Body of pancreas (tissue), 4 donors: Measurements from ENCODE around the gene NDUFA11. TPM values are rescaled to one million over a fixed set of nuclear protein-coding genes. Genes with fewer than 3 reads are reported as not detected.
A peak's percentile ranks its signal among the peaks of the same experiment; 100 is the strongest.

Experiments
- ATAC-seq: fragments of 150-250 bp; one replicate; pipeline ENCODE4 v1.9.1; 2016
- DNase-seq, 4 donors: peaks; one replicate each; pipeline ENCODE4 v3.0.0-alpha.2; 2019
- H3K27ac ChIP-seq, 4 donors: fragments of 200-600 bp; sonication (generic); 1 replicate in 3 of 4; 2 replicates in 1 of 4; pipeline versions ENCODE4 v1.5.1 to v1.6.1; 2016 to 2019; ENCODE audit warnings: mild to moderate bottlenecking in 1 of 4, mixed read lengths in 1 of 4, moderate library complexity in 1 of 4
- H3K27me3 ChIP-seq, 2 donors: fragments of 200-600 bp; sonication (generic); one replicate each; pipeline ENCODE4 v1.6.0; 2016; ENCODE audit warnings: mild to moderate bottlenecking in 1 of 2
- H3K36me3 ChIP-seq, 2 donors: fragments of 200-600 bp; sonication (generic); replicated peaks in 1 of 2; 2 replicates each; pipeline ENCODE4 v1.5.1; 2016; ENCODE audit warnings: low read depth in 2 of 2; ENCODE audit not compliant: insufficient read depth in 1 of 2
- H3K4me1 ChIP-seq: fragments of 200-600 bp; sonication (generic); one replicate; pipeline ENCODE4 v1.6.0; 2016
- H3K4me3 ChIP-seq, 2 donors: fragments of 200-600 bp; sonication (generic); 1 replicate in 1 of 2; 2 replicates in 1 of 2; pipeline ENCODE4 v1.5.1; 2016 to 2019
- H3K9me3 ChIP-seq, 3 donors: fragments of 200-600 bp; sonication (generic); 1 replicate in 2 of 3; 2 replicates in 1 of 3; pipeline ENCODE4 v1.5.1; 2016
- CTCF ChIP-seq, 7 experiments: fragments of 450-650 bp in 4 of 7; fragments of 200-600 bp in 3 of 7; sonication (generic) in 3 of 7; IDR thresholded peaks; one replicate each; pipeline ENCODE4 v1.5.1; 2016 to 2019; ENCODE audit warnings: antibody characterized with exemption in 7 of 7
- POLR2A ChIP-seq, 3 donors: fragments of 450-650 bp; IDR thresholded peaks; one replicate each; pipeline ENCODE4 v1.6.1; 2016; ENCODE audit warnings: antibody characterized with exemption in 3 of 3, mild to moderate bottlenecking in 2 of 3
- WGBS, 2 donors: methylation state at CpG; one replicate each; pipeline ENCODE4 v1.1.5; 2017; 5-methylcytosine and 5-hydroxymethylcytosine counted together
- intact Hi-C: fragments of 100-400 bp; cut with DNase I; formaldehyde crosslinking; loops from one replicate; pipeline ENCODE4 v1.15.1; 2023
- total RNA-seq, 2 donors: library from RNA; depleted of rRNA; stranded (reverse); fragments of >200 nt; gene quantifications; one replicate each; pipeline ENCODE4 v1.1.0, GENCODE V29; 2016

Gene NDUFA11
- 10 to 100 TPM; 31.6 to 79.1 TPM for total RNA-seq

DNA sequence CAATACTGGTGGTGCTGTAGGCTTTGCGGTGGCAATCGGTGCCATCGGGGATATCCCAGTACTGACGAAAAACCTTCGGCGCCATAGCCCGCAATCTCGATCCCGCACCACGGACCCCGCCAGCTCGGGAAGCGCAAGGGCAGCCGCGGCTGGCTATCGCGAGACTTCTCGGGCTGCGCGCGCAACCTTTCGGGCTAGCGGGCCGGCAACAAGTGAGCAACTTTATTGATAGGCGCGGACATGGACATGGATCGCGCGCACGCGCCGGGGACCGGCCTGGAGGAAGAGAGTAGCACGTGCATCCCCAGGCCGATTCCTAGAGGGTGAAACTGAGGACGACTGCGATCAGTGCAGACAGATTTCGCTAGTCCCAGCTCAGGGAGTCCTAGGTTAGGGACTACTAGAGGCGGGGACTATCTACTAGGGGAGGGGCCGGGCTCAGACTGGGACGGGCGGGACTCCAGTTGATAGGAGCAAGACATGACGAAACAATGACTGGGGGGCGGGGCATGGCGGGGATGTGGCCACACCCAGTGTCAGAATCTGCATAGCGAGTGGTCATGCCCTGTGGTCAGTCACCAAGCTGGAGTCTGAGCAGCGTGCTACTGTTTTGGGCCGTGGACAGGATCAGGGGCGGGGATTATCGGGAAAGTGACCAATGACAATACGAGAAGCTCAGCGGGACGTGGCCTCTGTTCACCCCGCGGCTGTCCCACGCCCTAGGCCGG, at the start of gene NDUFA11:
Gene NDUFA11, minus strand, starts transcription at position 167 of the 728 bp plus-strand sequence. Its CDS starts 82 bp downstream, at position 85.
- no peaks in the 10 kb centered on the region for H3K9me3 ChIP-seq
- H3K4me3 ChIP-seq = peak within 1 kb of the TSS; percentile 39 to 56
- H3K4me1 ChIP-seq = peaks cover 30% of the 10 kb centered on the region
- ATAC-seq = peak; percentile 73
- intact Hi-C loops = no loop called here
- H3K36me3 ChIP-seq = no peaks in the 10 kb centered on the region
- no peaks in the 10 kb centered on the region for H3K27me3 ChIP-seq
- WGBS, 2 donors = 0% methylated on average over 13 to 57 of the region's 57 CpGs
- peak within 1 kb of the TSS; percentile 67 to 92 (median 85) for H3K27ac ChIP-seq
- peak; percentile 99 to 100 (median 99) for DNase-seq
- TF ChIP-seq POLR2A (IDR thresholded peaks at IDR 0.05) (peak in 2 of 3 donors; percentile 71 to 73), CTCF (IDR thresholded peaks at IDR 0.05) (peak in 2 of 7 experiments; percentile 4 to 11)

GRCh38 chr19:5953030-5953589, 49.5 kb upstream of the NDUFA11 start:
- whole genome bisulfite sequencing, 2 donors = 57 to 67% methylated on average over 5 of the region's 5 CpGs
- Histone ChIP-seq H3K4me1 (peaks cover 71% of the 10 kb centered on the region), H3K36me3 (no peaks in the 10 kb centered on the region), H3K9me3 (no peaks in the 10 kb centered on the region), H3K27me3 (no peaks in the 10 kb centered on the region), H3K4me3 (no peak overlapping the region), H3K27ac (peak overlapping the region in 3 of 4 donors; percentile 22 to 63 (median 45))
- intact Hi-C loops = no loop called here
- TF ChIP-seq POLR2A (IDR thresholded peaks at IDR 0.05) = no peak
- no peak for TF ChIP-seq CTCF (IDR thresholded peaks at IDR 0.05)
- no peak for ATAC-seq
- no peak for DNase-seq

DNA sequence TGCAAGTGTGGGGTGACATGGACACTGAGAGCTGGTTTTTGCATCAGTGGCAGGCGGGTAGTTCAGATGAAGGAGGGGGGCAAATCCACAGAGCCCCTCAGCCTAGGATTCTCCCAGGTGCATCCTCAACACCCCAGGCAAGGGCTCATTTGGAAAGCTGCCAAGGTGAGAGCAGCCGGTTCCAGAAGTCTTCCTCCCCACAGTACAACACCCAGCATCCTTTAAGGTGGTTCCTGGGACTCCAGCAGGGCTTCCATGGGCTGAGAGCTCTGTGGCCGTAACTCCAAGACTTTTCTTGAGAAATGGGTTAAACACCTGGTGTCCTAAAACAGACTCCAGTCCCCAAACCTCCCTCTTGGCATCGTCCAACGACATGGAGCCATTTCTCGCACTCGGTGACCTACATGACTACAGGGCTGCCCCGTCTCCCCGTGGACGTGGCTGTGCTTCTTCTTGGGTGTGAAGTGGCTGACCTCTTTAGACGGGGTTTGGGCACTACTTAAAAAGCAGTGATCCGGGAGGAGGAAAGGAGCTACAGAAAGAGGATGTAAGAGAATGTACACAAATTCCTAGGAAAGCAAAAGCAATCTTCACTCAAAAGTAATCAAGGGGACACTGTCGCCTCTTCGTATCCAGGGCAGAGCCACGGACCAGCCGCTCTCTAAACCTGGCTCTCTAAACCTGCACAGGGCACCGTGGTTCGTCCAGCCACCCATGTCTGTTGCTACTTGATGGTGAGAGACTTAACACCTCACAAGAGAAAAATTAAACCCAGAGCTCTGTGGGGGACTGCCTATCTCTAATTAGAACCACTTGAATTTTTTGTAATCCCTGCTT, 48.8 kb upstream of the NDUFA11 start:
- no peaks in the 10 kb centered on the region for H3K36me3 ChIP-seq
- intact Hi-C loops = no loop called here
- WGBS, 2 donors = 78 to 87% methylated on average over 16 to 18 of the region's 18 CpGs
- ATAC-seq (no peak), DNase-seq (no peak)
- peak overlapping the region in 3 of 4 donors; percentile 22 to 63 (median 45) for H3K27ac ChIP-seq
- peaks cover 66% of the 10 kb centered on the region for H3K4me1 ChIP-seq
- no peak overlapping the region for H3K4me3 ChIP-seq
- TF ChIP-seq POLR2A (IDR thresholded peaks at IDR 0.05) (no peak), CTCF (IDR thresholded peaks at IDR 0.05) (no peak)
- H3K9me3 ChIP-seq = no peaks in the 10 kb centered on the region
- H3K27me3 ChIP-seq = no peaks in the 10 kb centered on the region

- intact Hi-C loops = no loop called here
- DNase-seq = no peak
- TF ChIP-seq POLR2A (IDR thresholded peaks at IDR 0.05) (no peak), CTCF (IDR thresholded peaks at IDR 0.05) (no peak)
- no peak overlapping the region for H3K4me3 ChIP-seq
- peaks cover 57% of the 10 kb centered on the region for H3K4me1 ChIP-seq
- no peak overlapping the region for H3K27ac ChIP-seq
- 48 to 81% methylated on average over 18 to 19 of the region's 19 CpGs for WGBS, 2 donors
- H3K9me3 ChIP-seq = no peaks in the 10 kb centered on the region
- no peaks in the 10 kb centered on the region for H3K27me3 ChIP-seq
- no peaks in the 10 kb centered on the region for H3K36me3 ChIP-seq
- no peak for ATAC-seq
Measured at GRCh38 chr19:5951338-5951861, 47.8 kb upstream of the NDUFA11 start.
